Stimulated activated CD8-positive, alpha-beta memory T cell treated with anti-CD3 and anti-CD28 coated beads, Interleukin-4, amount 100 ng/mL, for 1 hour (primary cell): ENCODE results near the gene DHX15.
"Not testable (repeated sequence)": the region's sequence is repeated elsewhere in the genome, so short reads cannot be mapped to it uniquely, and the experiment has no call there.

Experiments
- DNase-seq, 2 donors: peaks; one replicate each; pipeline ENCODE4 v3.0.0-alpha.2; 2020; ENCODE audit warnings: low read depth in 2 of 2, low spot score in 1 of 2

Gene DHX15

GRCh38 chr4:24550441-24551175, 33.7 kb downstream of the DHX15 start:
- DNase-seq, result no peak

DNA sequence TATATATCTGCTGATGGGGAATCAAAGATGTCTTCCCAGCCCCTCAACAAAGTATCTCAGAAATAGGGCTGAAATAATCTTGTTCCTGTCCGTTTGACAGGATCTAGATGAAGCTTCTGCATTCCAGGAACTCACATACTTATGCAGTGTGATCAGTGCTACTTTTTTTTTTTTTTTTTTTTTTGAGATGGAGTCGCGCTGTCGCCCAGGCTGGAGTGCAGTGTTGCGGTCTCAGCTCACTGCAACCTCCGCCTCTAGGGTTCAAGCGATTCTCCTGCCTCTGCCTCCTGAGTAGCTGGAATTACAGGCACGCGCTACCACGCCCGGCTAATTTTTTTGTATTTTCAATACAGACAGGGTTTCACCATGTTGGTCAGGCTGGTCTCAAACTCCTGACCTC, 36.4 kb downstream of the DHX15 start:
- no peak for DNase-seq

- DNase-seq, result no peak
Observed at GRCh38 chr4:24544208-24544988, 40.0 kb downstream of the DHX15 start.

- no peak for DNase-seq
Observed at GRCh38 chr4:24537025-24537424, 47.3 kb downstream of the DHX15 start.

- no peak for DNase-seq
Observed at GRCh38 chr4:24535399-24535798, 49.0 kb downstream of the DHX15 start.

- no peak for DNase-seq
Observed at GRCh38 chr4:24533364-24533763, 51.0 kb downstream of the DHX15 start.

DNA sequence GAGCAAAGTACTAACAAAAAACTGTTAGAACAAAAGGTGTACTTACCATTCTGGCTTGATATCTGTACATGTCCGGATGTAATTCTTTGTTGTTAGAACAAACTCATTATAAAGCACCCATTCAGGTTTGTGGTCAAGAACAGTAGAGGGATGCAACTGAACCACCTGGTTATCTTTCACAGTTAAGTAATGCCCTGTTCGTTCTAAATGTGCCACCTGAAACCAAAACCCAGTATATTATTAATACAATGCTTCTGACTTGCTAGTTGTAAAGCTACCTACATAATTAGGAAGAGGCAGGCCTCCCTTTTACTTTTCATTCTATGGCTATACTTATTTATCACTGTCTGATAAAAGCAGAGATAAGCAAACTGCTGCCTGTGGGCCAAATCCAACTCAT, 54.8 kb downstream of the DHX15 start:
- DNase-seq, result no peak

DNA sequence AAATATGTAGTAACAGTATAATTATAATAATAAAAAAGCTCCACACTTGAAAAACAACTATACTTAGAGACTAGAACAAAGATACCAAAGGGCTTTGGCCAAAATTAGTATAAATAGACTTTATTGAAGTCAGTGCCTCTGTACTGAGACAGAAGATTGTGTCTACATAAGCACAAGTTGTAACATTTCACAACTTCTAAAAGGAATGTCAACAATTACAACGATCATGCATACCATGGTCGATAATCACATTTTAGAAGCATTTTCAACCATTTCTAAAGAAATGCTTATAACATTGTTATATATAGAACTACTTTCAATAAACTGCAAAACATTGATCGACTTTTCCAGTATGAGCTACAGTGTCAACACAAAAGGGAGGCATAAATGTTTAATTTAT, 57.0 kb downstream of the DHX15 start:
- DNase-seq, result no peak

DNA sequence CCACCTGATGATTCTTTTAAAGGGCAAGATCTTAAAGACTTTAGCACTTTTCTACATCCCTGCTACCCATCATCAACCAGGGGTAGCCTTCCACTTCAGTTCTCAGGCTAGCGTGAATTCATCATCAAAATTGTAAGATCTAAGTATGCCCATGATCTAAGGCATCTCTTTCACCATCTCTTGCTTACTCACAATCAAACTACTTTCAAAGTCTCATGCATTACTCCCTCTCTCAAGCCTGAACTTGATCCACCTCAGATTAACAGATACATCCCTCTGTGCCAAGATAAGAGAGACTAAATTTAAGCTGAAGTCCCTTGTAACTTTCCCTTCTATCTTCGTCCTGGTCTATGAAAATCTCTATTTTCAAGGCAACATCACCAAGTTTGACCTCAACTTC, 62.8 kb downstream of the DHX15 start:
- DNase-seq, result no peak

GRCh38 chr4:24519649-24520048, 64.7 kb downstream of the DHX15 start:
- DNase-seq, result no peak

DNA sequence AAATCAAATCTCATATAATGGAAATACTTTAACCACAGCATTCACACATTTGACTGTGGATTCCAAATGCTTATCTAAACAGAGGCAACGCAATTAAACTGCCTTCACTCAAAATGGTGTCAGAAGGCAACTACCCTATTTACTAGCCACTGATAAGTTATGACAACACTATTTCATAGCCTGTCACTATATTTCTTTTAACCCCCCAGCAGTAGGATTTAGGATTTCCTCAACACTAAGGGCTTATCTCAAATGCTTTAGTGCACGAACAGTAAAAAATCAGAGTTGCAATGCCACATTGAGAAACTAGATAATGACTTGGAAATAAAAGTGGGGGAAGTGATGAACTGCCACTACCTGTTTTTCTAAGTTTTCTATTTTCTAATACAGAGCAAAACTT, 66.7 kb downstream of the DHX15 start:
- no peak for DNase-seq

DNA sequence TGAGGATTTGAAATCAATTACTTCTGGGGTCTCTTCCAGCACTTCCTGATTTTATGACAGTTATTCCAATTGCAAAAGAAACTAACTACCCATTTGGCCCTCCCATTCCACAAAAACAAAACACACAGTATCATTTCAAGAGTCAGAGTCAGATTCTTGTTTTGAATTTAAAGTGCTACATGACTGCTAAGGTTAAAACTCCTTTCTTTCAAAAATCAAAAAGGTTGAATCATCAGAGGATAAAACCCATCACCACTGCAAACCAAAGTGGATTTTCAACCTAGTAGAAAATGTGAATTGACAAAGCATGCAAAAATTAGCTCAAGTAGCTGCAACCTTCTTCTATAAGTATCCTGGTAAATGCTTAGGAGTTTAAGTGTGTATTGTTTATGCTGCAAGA, 67.4 kb downstream of the DHX15 start:
- DNase-seq, result no peak

- DNase-seq, result no peak
Observed at GRCh38 chr4:24515698-24516097, 68.7 kb downstream of the DHX15 start.

- no peak for DNase-seq
Observed at GRCh38 chr4:24514808-24515207, 69.5 kb downstream of the DHX15 start.

- DNase-seq, result no peak
Observed at GRCh38 chr4:24513718-24514117, 70.6 kb downstream of the DHX15 start.

DNA sequence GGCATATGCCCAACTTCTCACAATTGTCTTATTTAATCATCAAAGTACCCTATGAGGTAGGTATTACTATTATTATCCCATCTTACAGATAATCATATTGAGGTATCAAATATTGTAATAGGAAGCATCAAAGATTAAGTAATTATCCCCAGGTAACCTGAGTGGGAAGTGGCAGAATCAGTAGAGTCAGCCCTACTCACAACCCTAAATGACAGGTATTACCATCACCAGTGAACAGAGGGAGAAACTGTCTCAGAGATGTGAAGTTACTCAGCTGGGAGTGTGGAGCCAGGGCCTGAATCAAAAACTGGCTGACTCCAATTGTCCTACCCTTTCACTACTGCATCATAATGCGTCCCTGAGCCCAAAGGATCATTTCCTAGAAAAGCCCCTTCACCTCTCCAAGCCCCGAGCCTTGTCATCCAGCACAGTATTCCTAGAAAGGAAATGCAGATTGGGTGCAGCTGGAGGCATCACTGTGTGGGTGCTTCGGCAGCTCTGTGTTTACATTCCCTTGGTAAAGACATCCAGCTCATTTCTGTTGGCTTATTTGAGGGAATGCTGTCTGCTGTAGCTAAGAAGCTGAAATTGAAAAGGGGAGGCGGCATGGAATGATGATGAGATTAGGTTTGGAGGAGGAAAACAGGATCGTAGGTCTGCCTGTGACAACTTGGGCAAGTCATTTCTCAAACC, 72.8 kb downstream of the DHX15 start:
- no peak for DNase-seq

DNA sequence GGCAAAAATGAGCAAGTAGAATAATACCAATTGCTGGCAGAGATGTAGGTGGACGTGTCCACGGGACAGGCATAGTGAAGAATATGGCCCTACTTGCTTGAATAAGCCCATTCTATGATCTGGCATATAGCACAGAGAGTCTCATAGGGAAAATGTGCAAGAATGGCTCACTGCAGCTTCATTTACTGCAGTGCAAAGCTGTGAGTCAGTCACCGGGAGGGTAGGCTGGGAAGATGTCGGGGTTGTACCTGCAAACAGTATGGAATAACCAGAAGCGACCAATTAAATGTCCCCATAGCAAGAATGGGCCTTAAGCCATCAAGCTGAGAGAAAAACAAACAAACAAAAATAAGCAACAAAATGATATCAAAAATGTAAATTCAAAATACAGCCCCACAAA, 74.3 kb downstream of the DHX15 start:
- no peak for DNase-seq

DNA sequence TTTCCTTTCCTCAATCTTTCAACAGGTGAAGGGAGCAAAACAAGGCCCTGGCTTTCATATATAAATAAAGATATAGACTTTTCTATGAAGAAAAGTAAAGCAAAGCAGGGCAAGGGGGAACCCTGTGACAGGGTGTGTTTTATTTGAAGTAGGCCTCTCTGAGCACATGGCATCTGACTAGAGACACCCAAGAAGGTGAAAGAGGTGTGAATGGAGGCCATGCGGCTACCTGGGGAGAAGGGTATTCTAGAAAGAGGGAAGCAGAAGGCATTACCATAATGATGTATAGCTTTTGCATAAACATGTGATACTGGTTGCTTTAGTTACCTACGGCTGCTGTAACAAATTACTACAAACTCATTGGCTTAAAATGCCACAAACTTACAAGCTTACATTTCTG, 75.8 kb downstream of the DHX15 start:
- DNase-seq, result no peak

GRCh38 chr4:24507439-24507838, 76.9 kb downstream of the DHX15 start:
- DNase-seq, result no peak

DNA sequence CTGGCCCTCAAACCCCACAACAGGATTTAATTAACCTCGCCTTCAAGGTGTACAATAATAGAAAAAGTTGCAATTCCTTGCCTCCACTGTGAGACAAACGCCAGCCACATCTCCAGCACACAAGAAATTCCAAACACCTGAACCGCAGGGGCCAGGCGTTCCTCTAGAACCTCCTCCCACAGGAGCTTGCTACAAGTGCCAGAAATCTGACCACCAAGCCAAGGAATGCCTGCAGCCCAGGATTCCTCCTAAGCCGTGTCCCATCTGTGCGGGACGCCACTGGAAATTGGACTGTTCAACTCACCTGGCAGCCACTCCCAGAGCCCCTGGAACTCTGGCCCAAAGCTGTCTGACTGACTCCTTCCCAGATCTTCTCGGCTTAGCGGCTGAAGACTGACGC, 81.3 kb downstream of the DHX15 start:
- DNase-seq, result not testable (repeated sequence)

- no peak for DNase-seq
Observed at GRCh38 chr4:24497221-24497620, 87.1 kb downstream of the DHX15 start.

GRCh38 chr4:24496597-24496996, 87.8 kb downstream of the DHX15 start:
- no peak for DNase-seq
